Right lobe of liver (tissue), 4 donors: ENCODE measurements around the gene CLHC1.

Experiments
- CTCF ChIP-seq, 4 donors: fragments of 200-600 bp in 3 of 4; fragments of 450-650 bp in 1 of 4; IDR thresholded peaks; one replicate each; pipeline versions ENCODE4 v1.5.1 to v1.8.0; 2016 to 2022; ENCODE audit warnings: antibody characterized with exemption in 4 of 4, mild to moderate bottlenecking in 2 of 4
- POLR2A ChIP-seq: fragments of 450-650 bp; IDR thresholded peaks from one replicate; pipeline ENCODE4 v1.6.1; 2017; ENCODE audit warnings: antibody characterized with exemption, mild to moderate bottlenecking
- donor health status: DM: no; HTN: no; CAD: no.
- donor health status: DM: no; HTN: no; CAD: no.
- donor health status: DM: no; HTN: yes; CAD: no.

GRCh38 chr2:55137024-55137958 is 94.8 kb downstream of the CLHC1 start:
- TF ChIP-seq CTCF (IDR thresholded peaks at IDR 0.05): no peak
- no peak for TF ChIP-seq POLR2A
